Measurements from ENCODE around the gene ROR1.

Gene ROR1

DNA sequence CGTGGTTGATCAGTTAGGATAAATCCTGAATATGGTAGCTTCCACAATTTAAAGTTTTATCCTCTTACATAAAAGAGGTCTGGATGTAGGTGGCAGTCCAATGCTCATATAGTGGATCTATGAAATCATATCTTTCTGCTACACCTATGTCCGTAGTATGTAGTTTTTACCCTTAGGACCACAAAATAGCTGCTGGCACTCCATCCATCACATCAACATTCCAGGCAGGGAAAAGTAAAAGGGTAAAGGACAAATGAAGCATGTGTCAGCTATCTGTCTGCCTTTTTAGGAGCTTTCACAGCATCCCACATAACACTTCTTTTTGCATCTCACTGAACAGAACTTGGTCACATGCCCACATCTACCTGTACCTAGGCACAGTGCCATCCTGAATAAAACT lies 184.7 kb downstream of the ROR1 start:
- H3K4me3 ChIP-seq (replicated peaks; ENCODE audit: low read depth, low read length), result no peak overlapping the region
- TF ChIP-seq, protein P1, sequence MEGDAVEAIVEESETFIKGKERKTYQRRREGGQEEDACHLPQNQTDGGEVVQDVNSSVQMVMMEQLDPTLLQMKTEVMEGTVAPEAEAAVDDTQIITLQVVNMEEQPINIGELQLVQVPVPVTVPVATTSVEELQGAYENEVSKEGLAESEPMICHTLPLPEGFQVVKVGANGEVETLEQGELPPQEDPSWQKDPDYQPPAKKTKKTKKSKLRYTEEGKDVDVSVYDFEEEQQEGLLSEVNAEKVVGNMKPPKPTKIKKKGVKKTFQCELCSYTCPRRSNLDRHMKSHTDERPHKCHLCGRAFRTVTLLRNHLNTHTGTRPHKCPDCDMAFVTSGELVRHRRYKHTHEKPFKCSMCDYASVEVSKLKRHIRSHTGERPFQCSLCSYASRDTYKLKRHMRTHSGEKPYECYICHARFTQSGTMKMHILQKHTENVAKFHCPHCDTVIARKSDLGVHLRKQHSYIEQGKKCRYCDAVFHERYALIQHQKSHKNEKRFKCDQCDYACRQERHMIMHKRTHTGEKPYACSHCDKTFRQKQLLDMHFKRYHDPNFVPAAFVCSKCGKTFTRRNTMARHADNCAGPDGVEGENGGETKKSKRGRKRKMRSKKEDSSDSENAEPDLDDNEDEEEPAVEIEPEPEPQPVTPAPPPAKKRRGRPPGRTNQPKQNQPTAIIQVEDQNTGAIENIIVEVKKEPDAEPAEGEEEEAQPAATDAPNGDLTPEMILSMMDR (IDR thresholded peaks at IDR 0.05; ENCODE audit: low read depth, low read length, missing control alignments), result no peak
- DNase-seq (ENCODE audit: extremely low read depth, low read depth), result no peak

DNA sequence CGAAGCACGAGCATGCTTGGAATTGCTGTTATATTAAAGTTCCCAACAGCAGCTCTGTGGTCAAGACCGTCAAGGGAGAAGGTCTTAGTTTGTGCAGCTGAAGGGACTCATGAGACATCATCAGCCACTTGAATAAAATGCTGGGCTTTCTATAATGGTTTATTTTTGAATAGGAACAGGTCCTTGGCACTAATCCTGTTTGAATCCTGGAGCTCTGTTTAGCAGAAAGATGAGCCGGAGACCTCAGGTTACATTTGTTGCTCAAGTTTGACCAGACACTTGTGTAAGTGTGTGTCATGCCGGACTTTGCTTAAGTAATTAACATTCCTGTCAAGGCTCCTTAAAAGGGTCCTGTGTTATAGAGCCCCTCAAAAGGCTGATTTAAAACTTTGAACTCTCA lies 186.5 kb downstream of the ROR1 start:
- no peak overlapping the region for H3K4me3 ChIP-seq (replicated peaks; ENCODE audit: low read depth, low read length)
- TF ChIP-seq, protein P1 (IDR thresholded peaks at IDR 0.05; ENCODE audit: low read depth, low read length, missing control alignments), result no peak
- DNase-seq (ENCODE audit: extremely low read depth, low read depth), result no peak

DNA sequence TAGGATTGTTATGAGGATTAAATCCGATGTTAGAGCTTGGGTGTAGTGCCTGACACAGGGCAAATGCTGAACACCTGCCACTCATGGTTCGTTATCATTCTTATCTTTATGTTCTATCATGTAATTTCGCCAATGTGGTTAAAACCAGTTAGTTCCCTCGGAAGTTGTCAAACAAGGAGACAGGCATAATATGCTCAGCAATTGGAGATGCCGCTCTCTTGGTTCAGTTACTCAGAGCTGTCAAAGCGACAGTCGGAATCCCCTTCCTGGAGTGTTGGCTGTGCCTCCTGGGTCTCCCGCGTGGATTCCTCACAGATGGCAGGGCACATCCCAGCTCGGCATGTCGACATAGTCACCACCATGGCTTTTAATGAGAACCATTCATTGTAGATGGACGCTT lies 192.2 kb downstream of the ROR1 start:
- TF ChIP-seq, protein P1 (IDR thresholded peaks at IDR 0.05; ENCODE audit: low read depth, low read length, missing control alignments), result no peak
- DNase-seq (ENCODE audit: extremely low read depth, low read depth), result no peak
- no peak overlapping the region for H3K4me3 ChIP-seq (replicated peaks; ENCODE audit: low read depth, low read length)

DNA sequence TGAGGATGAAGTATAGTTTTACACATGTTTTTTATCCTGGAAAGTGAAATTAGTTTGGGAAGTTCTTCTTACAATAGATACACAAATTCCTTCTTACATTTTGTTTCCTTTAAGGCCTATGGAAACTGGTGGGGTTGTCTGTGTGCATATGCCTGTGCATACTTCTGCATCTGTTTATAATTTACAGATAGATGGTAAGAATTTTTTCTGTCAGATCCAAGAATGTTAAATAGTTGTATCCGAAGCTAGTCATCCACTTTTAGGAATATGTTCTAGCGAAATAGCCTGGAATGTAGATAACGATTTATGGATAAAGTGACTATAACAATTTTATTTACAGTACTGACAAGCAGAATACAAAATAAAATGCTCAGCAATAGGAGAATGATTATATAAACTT lies 194.1 kb downstream of the ROR1 start:
- DNase-seq (ENCODE audit: extremely low read depth, low read depth), result peak; percentile 60
- TF ChIP-seq, protein P1 (IDR thresholded peaks at IDR 0.05; ENCODE audit: low read depth, low read length, missing control alignments), result no peak
- no peak overlapping the region for H3K4me3 ChIP-seq (replicated peaks; ENCODE audit: low read depth, low read length)

DNA sequence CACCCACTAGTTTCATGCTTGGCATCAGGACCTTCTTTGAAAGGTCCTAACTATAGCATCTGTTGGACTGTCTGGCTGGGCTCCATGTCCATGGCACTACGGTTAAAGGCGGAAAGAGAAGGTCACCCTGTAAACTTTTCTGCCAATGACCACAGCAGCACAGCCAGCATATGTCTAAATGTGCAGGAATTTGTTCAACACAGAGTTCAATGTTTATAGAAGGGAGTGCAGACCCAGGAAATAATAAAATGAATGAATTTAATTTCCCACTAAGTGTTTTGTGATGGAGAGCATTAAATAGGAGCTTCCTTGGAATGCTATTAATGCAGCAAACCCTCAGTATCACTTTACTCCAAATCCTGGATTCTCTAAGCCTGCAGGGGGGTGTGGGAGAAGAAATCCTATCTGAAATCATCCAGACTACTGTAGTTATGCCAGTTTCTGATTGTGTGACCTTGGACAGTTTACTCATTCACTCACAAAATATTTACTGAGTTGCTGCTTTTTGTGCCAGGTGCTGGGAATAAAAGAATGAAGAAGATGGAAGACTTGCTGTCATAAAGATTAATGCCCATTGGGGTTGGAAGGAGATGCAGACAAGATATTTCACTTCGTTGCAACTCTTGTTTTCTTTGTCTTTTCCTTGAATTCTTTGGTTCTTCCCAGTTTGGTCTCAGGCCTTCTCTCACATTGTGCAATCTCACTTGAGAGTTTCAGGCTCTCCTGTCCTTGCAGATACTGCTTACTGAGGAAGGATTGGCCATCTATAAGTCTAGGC lies 195.0 kb downstream of the ROR1 start:
- H3K4me3 ChIP-seq (replicated peaks; ENCODE audit: low read depth, low read length), result no peak overlapping the region
- TF ChIP-seq, protein P1 (IDR thresholded peaks at IDR 0.05; ENCODE audit: low read depth, low read length, missing control alignments), result no peak
- DNase-seq (ENCODE audit: extremely low read depth, low read depth), result peak; percentile 91

DNA sequence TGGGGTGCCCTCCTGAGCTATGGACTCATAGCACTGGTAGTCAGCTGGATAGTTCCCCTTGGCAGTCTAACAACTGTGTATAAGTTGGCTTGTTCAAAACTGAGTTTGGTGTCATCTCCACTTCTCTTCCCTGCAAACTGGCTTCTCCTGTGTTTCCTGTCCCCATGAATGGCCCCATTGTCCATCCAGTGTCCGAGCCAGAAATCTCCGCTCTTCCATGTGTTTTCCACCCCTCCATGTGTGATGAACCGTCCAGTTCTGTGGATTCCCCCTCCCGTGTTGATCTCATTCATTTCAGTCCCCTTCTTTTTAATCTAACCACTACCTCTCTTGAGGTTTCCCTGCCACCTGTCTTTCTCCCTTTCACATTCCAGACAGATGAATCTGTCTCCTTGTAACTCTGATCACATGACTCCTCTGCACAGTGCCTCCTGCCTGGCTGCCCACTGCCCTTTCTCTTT lies 195.7 kb downstream of the ROR1 start:
- TF ChIP-seq, protein P1 (IDR thresholded peaks at IDR 0.05; ENCODE audit: low read depth, low read length, missing control alignments), result no peak
- no peak for DNase-seq (ENCODE audit: extremely low read depth, low read depth)

More for the DNA sequence above, 195.7 kb downstream of the ROR1 start:
- H3K4me3 ChIP-seq (replicated peaks; ENCODE audit: low read depth, low read length), result no peak overlapping the region
